Gastrocnemius medialis (tissue), 4 donors: ENCODE results near the gene THSD4.

ENCODE experiments used
- CTCF ChIP-seq, 5 experiments: fragments of 450-650 bp in 3 of 5; fragments of 200-600 bp in 2 of 5; sonication (generic) in 2 of 5; IDR thresholded peaks in 4 of 5; conservative IDR thresholded peaks in 1 of 5; 1 replicate in 4 of 5; 2 replicates in 1 of 5; pipeline ENCODE4 v1.5.1; 2016 to 2019; ENCODE audit warnings: antibody characterized with exemption in 5 of 5, mild to moderate bottlenecking in 3 of 5, moderate library complexity in 3 of 5
- POLR2A ChIP-seq, 2 donors: fragments of 450-650 bp; IDR thresholded peaks; one replicate each; pipeline ENCODE4 v1.6.1; 2017; ENCODE audit warnings: antibody characterized with exemption in 2 of 2, mild to moderate bottlenecking in 2 of 2, moderate library complexity in 2 of 2

DNA sequence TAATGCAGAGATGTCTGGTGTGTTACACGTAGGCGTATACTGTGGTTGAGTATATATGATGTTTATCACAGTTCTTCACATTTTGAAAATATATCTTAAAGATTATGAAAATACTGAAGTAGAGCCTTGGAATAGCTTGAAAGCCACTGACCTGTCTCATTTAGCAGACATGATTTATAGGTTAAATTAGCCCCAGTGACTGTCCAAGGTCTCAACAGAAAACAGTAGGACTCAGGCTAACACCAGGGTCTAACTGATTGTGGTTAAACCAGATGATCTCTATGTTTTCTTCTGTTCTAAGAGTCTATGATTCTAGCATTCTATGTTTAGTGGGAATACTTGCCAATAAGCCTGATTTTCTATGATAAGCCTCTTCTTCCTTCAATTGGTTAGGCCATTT lies 528.6 kb downstream of the THSD4 start:
- TF ChIP-seq CTCF (IDR thresholded peaks at IDR 0.05 in 4 of 5, conservative IDR thresholded peaks at IDR 0.05 in 1 of 5) = no peak
- no peak for TF ChIP-seq POLR2A (IDR thresholded peaks at IDR 0.05)
